Left cardiac atrium (tissue), 4 donors: ENCODE results near the gene S100A14. TPM values are rescaled to one million over a fixed set of nuclear protein-coding genes. Genes with fewer than 3 reads are reported as not detected.
A peak's percentile ranks its signal among the peaks of the same experiment; 100 is the strongest.
"Not testable (repeated sequence)": the region's sequence is repeated elsewhere in the genome, so short reads cannot be mapped to it uniquely, and the experiment has no call there.

Source experiments
- ATAC-seq, 2 donors: fragments of 200-7000 bp; cut with Tn5 transposase; one replicate each; pipeline ENCODE4 v1.9.1; 2020; ENCODE audit warnings: mild to moderate bottlenecking in 2 of 2, moderate library complexity in 2 of 2
- DNase-seq: peaks from one replicate; pipeline ENCODE4 v3.0.0-alpha.2; 2020
- intact Hi-C, 2 donors: fragments of 100-400 bp; cut with DNase I; formaldehyde crosslinking; loops; one replicate each; pipeline versions ENCODE4 v1.14.1 to v1.15.1; 2022 to 2023
- total RNA-seq, 2 donors: library from RNA; stranded (reverse); fragmentation: NEBNext Ultra II Directional; extraction: Animal tissue kit (Norgen Biotek cat#: 25700); gene quantifications; one replicate each; pipeline ENCODE4 v1.2.1, GENCODE V29; 2021
- donor health status: DM: no; HTN: yes; CAD: no.
- donor health status: DM: no; HTN: yes; CAD: no; lungs with severe emphysema.
- donor health status: DM: yes; HTN: yes; CAD: no.
- donor health status: Dilated cardiomyopathy.

S100A14 gene
- total RNA-seq, 2 donors from 2014 or later: 1.8 to 5.8 TPM

DNA sequence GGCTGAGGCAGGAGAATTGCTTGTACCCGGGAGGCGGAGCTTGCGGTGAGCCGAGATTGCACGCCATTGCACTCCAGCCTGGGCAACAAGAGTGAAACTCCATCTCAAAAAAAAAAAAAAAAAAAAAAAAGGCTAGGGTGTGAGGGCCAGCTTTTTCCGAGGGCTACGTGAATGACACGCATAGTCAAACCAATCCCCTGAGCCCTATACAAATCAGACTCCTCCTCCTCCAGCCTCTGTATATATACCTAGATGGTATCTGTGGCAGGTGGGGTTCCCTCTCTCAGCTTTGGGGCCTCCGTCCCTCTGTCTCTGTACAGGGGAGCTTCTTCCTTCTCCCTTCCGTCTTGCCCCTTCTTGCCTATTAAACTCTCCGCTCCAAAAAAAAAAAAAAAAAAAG, 9.9 kb downstream of the S100A14 start:
- intact Hi-C loops: no loop called here
- no peak for ATAC-seq
- DNase-seq: no peak

DNA sequence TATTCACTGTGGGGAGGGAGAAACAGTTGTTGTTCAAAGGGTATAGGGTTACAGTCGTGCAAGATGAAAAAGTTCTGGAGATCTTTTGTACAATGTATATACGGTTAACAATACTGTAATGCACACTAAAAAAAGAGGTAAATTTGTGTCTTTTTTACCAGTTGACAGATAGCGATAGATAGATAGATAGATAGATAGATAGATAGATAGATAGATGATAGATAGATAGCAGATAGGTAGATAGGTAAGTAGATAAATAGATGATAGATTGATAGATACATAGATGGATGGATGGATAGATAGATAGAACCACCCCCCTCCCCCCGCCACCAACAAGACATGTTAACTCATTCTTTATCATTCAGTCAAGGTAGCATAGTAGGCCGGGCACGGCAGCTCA, 13.4 kb downstream of the S100A14 start:
- intact Hi-C loops: no loop called here
- ATAC-seq: no peak
- no peak for DNase-seq

DNA sequence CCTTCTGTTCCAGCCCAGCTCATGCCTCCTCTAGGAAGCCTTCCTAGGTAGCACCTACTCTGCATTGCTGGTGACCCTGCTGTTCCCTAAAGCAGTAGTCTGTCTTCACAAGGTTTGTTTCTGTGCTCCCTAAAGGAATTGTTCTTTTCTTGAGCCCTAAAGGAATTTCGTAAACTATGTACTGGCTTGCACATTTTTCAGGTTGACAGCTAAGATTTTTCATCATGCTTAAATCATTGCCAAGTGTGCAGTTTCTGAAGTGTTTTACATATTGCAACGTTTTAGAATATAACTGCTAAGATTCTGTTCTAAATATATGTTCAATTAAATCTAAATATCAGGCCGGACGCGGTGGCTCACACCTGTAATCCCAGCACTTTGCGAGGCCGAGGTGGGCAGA, 16.3 kb downstream of the S100A14 start:
- intact Hi-C loops: no loop called here
- no peak for DNase-seq
- ATAC-seq: no peak

GRCh38 chr1:153598309-153599172, 17.6 kb downstream of the S100A14 start:
- intact Hi-C loops: no loop called here
- DNase-seq (no peak), ATAC-seq (peak; percentile 50 to 73)

DNA sequence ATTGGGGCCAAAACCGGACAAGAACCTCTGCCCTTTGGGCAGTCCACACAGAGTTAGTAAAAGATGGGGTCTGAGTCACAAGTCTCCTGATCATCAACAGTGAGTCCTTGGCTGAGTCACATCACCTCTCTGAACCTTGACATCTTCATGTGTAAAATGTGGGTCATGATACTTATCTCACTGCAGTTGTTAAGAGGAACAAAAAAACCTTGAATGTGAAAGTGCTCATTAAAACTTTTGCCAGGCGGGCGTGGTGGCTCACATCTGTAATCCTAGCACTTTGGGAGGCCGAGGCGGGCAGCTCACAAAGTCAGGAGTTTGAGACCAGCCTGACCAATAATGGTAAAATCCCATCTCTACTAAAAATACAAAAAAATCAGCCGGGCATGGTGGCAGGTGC, 18.9 kb downstream of the S100A14 start:
- intact Hi-C loops: no loop called here
- DNase-seq (no peak), ATAC-seq (no peak)

- intact Hi-C loops: no loop called here
- DNase-seq (no peak), ATAC-seq (no peak)
These were observed 23.4 kb downstream of the S100A14 start for GRCh38 chr1:153592748-153593147.

GRCh38 chr1:153588482-153588881, 27.6 kb downstream of the S100A14 start:
- DNase-seq (no peak), ATAC-seq (no peak)
- intact Hi-C loops: no loop called here

DNA sequence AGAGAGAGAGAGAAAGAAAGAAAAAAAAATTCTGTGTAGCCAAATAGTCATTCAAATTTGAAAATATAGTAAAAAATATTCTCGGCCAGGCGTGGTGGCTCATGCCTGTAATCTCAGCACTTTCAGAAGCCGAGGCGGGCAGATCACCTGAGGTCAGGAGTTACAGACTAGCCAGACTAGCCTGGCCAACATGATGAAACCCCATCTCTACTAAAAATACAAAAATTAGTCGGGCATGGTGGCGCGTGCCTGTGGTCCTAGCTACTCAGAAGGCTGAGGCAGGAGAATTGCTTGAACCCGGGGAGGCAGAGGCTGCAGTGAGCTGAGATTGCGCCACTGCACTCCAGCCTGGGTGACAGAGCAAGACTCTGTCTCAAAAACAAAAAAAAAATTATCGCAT, 28.1 kb downstream of the S100A14 start:
- intact Hi-C loops, DNase-seq: not testable (repeated sequence)

DNA sequence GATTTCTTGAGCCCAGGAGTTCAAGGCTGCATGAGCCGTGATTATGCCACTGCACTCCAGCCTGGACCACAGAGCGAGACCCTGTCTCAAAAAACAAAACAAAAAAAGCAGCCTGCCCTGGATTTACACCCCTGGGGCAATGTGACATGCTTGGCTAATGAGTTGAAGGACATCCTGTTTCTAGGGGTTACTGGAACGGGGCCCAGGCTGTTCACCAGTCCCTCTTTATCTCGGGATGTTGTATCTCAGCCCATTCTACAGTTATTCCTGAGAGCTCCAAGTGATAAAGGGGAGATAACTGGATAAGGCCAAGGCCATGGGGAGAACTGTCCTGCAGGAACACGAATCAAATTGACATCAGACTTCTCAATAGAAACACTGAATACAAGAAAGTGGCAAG, 28.8 kb downstream of the S100A14 start:
- intact Hi-C loops: no loop called here
- ATAC-seq: peak in 1 of 2 donors; percentile 81

More for the DNA sequence above, 28.1 kb downstream of the S100A14 start:
- not testable (repeated sequence) for ATAC-seq

GRCh38 chr1:153586347-153586746, 29.8 kb downstream of the S100A14 start:
- intact Hi-C loops: no loop called here
- DNase-seq: no peak
- ATAC-seq: no peak

More for the DNA sequence above, 28.8 kb downstream of the S100A14 start:
- no peak for DNase-seq

DNA sequence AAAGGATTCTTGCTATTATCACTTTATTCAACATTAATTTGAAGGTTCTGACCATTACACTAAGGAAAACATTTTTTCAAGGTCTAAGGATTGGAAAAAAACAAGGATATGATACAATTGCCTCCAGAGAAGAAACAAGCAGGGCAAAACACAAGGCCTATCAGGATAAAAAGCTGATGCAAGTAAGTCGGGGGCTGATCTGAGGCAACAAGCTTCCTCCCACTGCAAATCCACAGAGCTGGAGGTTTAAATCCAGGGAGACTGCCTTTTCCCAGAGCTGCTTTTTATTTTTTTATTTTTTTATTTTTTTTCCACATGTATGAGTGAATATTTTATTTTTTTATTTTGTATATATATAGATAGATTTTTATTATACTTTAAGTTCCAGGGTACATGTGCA, 31.1 kb downstream of the S100A14 start:
- ATAC-seq: no peak
- intact Hi-C loops: no loop called here
- no peak for DNase-seq

- no peak for DNase-seq
- intact Hi-C loops: no loop called here
- ATAC-seq: no peak
These were observed 32.1 kb downstream of the S100A14 start for GRCh38 chr1:153583976-153584375.

DNA sequence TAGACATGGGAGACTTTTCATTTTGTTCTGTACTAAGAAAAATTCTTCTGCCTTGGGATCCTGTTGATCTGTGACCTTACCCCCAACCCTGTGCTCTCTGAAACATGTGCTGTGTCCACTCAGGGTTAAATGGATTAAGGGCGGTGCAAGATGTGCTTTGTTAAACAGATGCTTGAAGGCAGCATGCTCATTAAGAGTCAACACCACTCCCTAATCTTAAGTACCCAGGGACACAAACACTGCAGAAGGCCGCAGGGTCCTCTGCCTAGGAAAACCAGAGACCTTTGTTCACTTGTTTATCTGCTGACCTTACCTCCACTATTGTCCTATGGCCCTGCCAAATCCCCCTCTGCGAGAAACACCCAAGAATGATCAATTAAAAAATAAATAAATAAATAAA, 32.6 kb downstream of the S100A14 start:
- ATAC-seq, intact Hi-C loops, DNase-seq: not testable (repeated sequence)

GRCh38 chr1:153582836-153583235, 33.3 kb downstream of the S100A14 start:
- ATAC-seq, intact Hi-C loops, DNase-seq: not testable (repeated sequence)

DNA sequence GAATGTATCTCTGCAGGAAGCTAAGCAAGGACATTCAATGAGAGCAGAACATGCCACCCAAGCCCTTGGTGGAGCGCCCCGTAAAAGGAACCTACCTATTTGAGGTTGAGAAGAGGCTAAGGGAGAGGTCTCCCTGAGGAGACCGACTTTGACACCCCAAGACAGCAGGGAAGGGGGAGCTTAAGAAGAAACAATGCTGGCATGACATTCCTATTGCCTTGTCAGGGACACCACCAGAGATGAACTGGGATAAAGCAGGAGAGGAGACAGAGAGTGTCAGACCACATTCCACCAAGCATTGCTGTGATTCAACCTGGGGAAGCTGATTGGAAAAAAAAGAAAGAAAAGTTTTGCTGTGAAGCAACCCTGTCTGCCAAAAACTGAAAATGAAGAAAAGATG, 37.2 kb downstream of the S100A14 start:
- DNase-seq: no peak
- ATAC-seq: no peak
- intact Hi-C loops: loop anchor here in 1 of 2 donors (10.0 kb wide), 1 partner anchor 86 kb away; no protein-coding TSS in a partner anchor

- intact Hi-C loops: loop anchor here in 1 of 2 donors (10.0 kb wide), 1 partner anchor 86 kb away; no protein-coding TSS in a partner anchor
- DNase-seq (no peak), ATAC-seq (no peak)
These were observed 37.6 kb downstream of the S100A14 start for GRCh38 chr1:153578490-153578889.

DNA sequence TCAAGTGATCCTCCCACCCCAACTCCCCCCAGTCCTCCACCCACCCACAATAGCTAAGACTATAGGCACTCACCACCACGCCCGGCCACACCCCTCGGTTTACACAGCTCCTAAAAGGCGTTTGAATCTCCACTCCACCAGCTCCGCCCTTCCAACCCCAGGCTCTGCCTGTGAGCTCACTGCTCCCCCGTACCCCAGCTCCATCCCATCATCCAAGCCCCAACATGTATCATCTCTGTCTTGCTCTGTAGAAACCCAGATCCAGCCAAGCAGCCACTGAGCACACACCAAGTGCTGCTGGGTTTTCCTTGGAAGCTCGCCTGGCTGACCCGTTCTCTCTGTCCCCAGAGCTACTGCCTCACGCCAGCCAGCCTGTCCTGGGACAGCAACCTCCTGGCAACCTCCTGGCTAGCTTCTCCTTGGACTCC, 38.5 kb downstream of the S100A14 start:
- peak; percentile 26 for DNase-seq
- ATAC-seq: peak; percentile 42 to 93
- intact Hi-C loops: loop anchor here in 1 of 2 donors (10.0 kb wide), 1 partner anchor 87 kb away; no protein-coding TSS in a partner anchor

- intact Hi-C loops: loop anchor here in 1 of 2 donors (10.0 kb wide), 1 partner anchor 88 kb away; no protein-coding TSS in a partner anchor
- no peak for ATAC-seq
- DNase-seq: no peak
These were observed 39.0 kb downstream of the S100A14 start for GRCh38 chr1:153577138-153577537.

DNA sequence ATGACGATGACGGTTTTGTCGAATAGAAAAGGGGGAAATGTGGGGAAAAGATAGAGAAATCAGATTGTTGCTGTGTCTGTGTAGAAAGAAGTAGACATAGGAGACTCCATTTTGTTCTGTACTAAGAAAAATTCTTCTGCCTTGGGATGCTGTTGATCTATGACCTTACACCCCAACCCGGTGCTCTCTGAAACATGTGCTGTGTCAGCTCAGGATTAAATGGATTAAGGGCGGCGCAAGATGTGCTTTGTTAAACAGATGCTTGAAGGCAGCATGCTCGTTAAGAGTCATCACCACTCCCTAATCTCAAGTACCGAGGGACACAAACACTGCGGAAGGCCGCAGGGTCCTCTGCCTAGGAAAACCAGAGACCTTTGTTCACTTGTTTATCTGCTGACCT, 40.6 kb downstream of the S100A14 start:
- not testable (repeated sequence) for DNase-seq, ATAC-seq
- intact Hi-C loops: loop anchor here in 1 of 2 donors (10.0 kb wide), 1 partner anchor 89 kb away; no protein-coding TSS in a partner anchor

DNA sequence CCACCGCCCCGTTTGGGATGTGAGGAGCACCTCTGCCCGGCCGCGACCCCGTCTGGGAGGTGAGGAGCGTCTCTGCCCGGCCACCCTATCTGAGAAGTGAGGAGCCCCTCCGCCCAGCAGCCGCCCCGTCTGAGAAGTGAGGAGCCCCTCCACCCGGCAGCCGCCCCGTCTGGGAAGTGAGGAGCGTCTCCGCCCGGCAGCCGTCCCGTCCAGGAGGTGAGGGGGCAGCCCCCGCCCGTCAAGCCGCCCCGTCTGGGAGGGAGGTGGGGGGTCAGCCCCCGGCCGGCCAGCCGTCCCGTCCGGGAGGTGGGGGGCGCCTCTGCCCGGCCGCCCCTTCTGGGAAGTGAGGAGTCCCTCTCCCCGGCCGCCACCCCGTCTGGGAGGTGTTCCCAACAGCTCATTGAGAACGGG, 41.0 kb downstream of the S100A14 start:
- intact Hi-C loops: loop anchor here in 1 of 2 donors (10.0 kb wide), 1 partner anchor 90 kb away; no protein-coding TSS in a partner anchor
- not testable (repeated sequence) for DNase-seq, ATAC-seq
